Anterior cingulate cortex (tissue), 58 donors: Measurements from ENCODE around the gene HOXB13.
"Not testable (repeated sequence)": the region's sequence is repeated elsewhere in the genome, so short reads cannot be mapped to it uniquely, and the experiment has no call there.

Experiments
- DNase-seq, 58 donors: peaks; one replicate each; lab custom pipeline; 2025; lab: John Stamatoyannopoulos, UW

HOXB13 gene

GRCh38 chr17:48717367-48718226, 11.0 kb downstream of the HOXB13 start:
- DNase-seq, result no peak

- DNase-seq, result not testable (repeated sequence)
These were observed 12.0 kb downstream of the HOXB13 start for GRCh38 chr17:48716549-48716948.

- DNase-seq, result no peak
These were observed 12.8 kb downstream of the HOXB13 start for GRCh38 chr17:48715496-48716399.

GRCh38 chr17:48711128-48711527, 17.4 kb downstream of the HOXB13 start:
- DNase-seq, result no peak

GRCh38 chr17:48704361-48705248, 23.9 kb downstream of the HOXB13 start:
- DNase-seq, result no peak

- no peak for DNase-seq
These were observed 26.6 kb downstream of the HOXB13 start for GRCh38 chr17:48701864-48702532.

GRCh38 chr17:48693178-48693577, 35.4 kb downstream of the HOXB13 start:
- DNase-seq, result no peak

GRCh38 chr17:48692049-48692448, 36.5 kb downstream of the HOXB13 start:
- no peak for DNase-seq

- no peak for DNase-seq
These were observed 37.9 kb downstream of the HOXB13 start for GRCh38 chr17:48690655-48691054.

- no peak for DNase-seq
These were observed 46.9 kb downstream of the HOXB13 start for GRCh38 chr17:48681609-48682008.

GRCh38 chr17:48679385-48680096, 49.0 kb downstream of the HOXB13 start:
- DNase-seq, result no peak

GRCh38 chr17:48678141-48678971, 50.2 kb downstream of the HOXB13 start:
- DNase-seq, result peak in 46 of 58 donors; percentile 1 to 56 (median 17)

- no peak for DNase-seq
These were observed 51.5 kb downstream of the HOXB13 start for GRCh38 chr17:48676963-48677558.
